GM19351 (cell line): ENCODE data around the gene HIPK3.
A peak's percentile ranks its signal among the peaks of the same experiment; 100 is the strongest.

Experiments
- ATAC-seq: cut with Tn5 transposase; IDR thresholded peaks from one replicate; pipeline ENCODE4 v1.9.1; 2021; ENCODE audit warnings: mild to moderate bottlenecking, moderate library complexity; ENCODE audit not compliant: unreplicated experiment

Gene HIPK3

GRCh38 chr11:33387996-33388395, 130.8 kb downstream of the HIPK3 start:
- ATAC-seq = peak; percentile 52

GRCh38 chr11:33388793-33389525, 131.8 kb downstream of the HIPK3 start:
- no peak for ATAC-seq

DNA sequence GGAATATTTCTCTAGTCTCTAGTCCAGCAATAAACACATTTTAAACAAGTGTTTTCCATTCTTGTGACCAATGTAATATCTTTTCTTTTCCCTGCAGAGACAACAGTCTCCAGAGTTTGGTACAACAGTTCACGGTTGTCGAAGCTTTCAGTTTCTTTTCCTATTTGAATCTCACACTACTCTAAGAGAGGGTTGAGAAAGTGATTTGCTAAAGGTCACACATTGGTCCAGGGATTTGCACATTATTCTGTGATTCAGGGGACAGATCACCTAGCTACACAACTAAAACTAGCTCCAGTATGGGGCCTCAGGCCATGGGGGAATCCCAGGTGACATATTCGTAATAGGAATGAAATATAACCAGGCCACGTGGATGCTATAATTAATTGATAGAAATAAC, 132.5 kb downstream of the HIPK3 start:
- ATAC-seq = peak; percentile 72

DNA sequence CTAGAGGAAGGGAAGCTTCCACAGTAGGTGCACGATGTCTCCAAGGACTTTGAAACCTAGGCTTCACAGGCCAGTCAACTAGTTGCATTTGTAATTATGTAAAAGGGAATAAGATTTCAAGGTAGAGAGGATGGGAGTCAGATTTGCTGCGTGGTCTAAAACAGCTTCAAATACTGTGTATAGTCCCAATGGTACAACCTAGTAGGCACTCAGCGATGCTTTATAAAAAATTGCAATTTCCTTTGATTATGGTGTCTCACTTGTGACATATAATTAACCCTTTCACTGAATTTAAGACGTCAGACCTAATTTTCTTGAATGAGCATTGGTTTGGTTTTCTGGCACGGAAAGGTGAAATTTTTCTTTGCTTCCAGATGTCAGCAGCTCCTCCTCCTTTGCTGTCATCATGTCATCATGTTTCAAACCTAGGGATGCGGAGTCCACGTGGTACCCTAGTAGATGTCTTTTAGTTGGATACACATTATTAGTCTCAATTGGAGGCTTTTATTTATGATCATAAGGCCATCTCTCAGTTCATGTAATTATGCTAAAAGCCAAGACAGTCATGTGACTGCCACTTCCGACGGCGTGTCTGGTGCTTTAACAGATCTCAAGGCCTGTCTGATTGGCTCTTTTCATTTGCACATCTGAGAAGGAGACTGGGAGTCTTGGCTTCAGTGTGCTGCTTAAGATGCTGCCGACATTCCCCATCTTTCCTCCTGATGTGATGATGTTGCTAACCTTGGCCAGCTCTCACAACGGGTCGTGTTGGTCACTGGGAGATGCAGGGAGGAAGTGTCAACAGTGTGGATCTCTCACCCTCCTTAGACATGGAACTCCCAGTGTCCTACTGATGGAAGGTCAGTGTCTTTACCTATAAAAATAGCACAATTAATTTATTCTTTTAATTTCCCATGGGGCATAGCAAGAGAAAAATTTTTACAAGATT, 134.0 kb downstream of the HIPK3 start:
- ATAC-seq = no peak

DNA sequence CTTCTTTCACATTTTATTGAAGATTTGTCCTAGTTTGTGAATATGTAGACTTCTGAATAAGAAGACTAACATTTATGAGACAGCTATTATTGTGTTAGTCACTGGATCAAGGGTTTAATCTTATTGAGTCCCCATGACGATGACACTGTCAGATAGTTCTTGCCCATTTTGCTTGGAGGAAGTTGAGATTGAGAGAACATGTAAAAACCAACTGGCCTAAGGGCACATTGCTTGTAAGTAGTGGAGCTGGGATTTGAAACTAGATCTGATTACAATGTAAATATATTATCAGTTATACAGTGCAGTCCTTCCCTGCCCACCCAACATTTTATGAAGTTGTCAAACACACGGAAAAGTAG, 134.7 kb downstream of the HIPK3 start:
- ATAC-seq = no peak

- no peak for ATAC-seq
These were observed 137.4 kb downstream of the HIPK3 start for GRCh38 chr11:33394431-33395109.

- ATAC-seq = no peak
These were observed 139.2 kb downstream of the HIPK3 start for GRCh38 chr11:33396361-33396760.

- ATAC-seq = no peak
These were observed 142.2 kb downstream of the HIPK3 start for GRCh38 chr11:33399421-33399820.

- ATAC-seq = no peak
These were observed 144.9 kb downstream of the HIPK3 start for GRCh38 chr11:33402066-33402465.

- ATAC-seq = no peak
These were observed 146.2 kb downstream of the HIPK3 start for GRCh38 chr11:33403344-33403743.

DNA sequence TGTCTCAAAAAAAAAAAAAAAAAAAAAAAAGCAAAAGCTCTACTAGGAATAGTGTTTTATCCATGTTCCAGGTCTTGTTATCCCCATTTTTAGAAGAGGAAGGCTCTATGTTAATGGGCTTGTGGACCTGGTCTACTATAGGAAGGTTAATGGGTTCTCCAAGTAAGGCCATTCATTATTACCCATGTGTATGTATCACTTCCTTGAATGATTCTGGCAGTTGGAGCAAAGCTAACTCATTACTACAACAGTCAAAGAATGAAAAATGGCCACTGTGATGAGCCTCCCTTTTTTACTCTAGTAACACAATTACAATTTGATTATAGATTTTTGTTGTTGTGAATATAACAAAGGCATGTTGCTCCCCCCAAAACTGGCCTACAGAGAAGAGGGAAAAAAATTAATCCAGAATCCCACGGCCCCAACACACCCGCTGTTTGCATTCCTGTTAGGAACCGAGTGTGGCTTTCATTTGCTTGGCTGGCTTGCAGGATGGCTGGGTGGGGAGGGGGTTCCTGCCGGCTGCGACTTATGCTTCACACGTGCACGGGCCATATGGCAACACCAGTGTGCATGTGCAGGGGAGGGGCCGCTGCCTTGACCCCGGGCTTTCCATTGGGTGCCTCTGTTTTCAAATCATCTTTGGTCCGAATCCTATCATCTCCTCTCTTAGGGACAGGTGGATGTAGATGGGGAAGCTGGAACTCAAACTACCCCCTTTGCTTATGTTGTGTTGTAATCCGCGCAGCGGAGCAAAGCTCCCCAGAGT, 148.8 kb downstream of the HIPK3 start:
- ATAC-seq = no peak
